CD4-positive, alpha-beta T cell treated with Interleukin-17A for 1 hour (primary cell): ENCODE results near the gene ERN2.
A peak's percentile ranks its signal among the peaks of the same experiment; 100 is the strongest.

Experiments used
- DNase-seq: peaks from one replicate; pipeline ENCODE4 v3.0.0-alpha.2; 2020

ERN2 gene

DNA sequence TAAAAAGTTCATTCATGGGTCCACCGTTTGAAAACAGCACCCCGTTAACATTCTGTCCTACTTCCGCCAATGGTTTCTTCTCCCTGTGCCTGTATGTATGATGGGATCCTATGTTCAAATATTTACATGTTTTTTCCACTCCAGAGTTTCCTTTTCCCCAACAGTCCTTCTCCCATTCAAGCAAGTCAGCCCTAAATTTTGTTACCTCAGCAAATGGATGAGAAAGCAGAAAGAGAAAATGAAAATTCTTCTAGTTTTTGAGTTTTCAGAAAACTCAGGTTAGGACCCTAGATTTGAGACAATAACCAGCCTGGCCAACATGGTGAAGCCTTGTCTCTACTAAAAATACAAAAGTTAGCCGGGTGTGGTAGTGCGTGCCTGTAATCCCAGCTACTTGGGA is 3.5 kb upstream of the ERN2 start:
- DNase-seq, result no peak

DNA sequence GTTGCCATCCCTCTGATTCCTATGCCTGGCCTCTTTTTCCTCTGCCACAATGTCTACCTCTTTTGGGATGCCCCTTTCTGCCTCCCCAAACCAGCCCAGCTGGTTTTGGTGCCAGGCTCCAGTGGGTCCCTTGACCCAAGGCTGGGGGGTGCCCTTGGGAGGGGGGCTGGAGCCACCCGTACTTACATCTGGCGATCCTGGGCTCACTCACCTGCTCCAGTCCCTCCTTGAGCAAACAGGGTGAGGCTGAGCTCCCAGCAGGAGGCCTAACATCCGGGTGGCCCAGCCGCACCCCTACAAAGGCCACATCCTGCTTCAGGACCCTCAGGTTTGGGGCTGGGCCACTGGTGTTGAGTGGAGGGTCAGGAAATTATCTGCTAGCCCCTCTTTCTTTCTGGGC is 1.2 kb downstream of the ERN2 start:
- no peak for DNase-seq

DNA sequence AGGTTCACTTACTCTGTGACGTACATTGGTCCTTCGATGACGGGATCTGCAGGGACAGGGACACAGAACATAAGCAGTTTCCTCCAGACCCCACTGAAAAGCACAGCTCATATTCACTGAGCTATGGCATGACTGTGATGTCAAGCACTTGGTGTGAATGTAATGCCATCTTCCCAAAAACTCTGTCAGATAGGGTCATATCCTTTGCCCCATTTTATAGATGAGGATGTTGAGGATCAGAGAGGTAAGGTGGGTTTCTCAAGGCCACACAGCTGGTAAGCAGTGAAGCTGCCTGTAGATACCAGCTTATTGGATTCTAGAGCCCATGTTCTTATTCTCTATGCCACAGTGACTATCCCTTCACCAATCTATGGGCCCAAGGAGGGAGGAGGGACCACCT is 2.5 kb downstream of the ERN2 start:
- no peak for DNase-seq

DNA sequence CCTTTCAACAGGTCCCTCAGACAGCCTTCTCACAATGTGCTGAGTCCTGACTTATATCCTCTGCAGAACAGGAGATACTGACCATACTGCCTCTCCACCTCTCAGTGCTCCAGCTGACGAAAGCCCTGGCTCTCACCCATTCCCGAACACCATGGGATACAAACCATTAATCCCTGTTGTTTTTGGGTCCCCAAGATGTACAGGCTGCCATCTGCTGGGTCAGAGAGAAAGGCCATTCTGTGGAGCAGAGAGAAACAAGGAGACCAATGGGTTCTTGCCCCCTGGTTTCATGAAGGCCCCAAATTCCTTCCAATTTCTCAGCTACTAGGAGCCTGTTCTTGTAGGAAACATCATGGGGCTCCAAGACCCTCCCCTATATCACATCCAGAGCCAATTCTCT is 3.0 kb downstream of the ERN2 start:
- no peak for DNase-seq

DNA sequence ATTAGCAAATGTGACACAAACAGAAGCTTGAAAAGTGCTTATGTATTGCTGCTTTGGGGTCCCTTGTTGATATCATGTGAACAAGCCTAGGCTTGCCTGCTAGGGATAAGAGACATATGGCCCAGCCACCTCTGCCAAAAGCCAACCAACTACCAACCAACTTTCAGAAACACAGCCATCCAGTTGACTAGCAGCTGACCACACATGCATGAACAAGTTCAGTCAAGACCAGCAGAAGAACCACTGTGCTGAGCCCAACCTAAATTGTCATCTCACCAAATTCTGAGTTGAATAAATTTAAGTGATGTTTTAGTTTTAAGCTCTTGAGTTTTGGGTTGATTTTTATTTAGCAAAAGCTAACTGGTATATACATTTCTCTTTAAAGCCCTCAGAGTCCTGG is 3.5 kb downstream of the ERN2 start:
- no peak for DNase-seq

DNA sequence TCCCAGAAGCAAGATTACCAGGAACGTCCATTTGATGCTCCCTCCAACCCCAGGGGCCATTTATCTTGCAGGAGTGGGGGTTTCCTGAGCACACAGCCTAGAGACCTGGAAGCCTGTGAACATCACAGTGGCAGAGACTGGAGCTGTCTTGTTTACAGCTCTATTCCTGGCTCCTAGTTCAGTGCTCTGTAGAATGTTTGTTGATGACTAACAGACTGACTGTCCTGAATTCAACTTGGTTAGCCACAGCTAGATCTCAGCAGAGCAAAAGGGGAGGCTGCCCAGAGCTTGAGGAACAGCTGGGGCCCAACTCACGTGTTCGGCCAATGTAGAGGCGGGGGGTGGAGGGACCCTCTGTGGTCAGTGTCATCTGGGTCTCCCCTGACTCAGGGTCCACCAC is 6.6 kb downstream of the ERN2 start:
- DNase-seq, result no peak

DNA sequence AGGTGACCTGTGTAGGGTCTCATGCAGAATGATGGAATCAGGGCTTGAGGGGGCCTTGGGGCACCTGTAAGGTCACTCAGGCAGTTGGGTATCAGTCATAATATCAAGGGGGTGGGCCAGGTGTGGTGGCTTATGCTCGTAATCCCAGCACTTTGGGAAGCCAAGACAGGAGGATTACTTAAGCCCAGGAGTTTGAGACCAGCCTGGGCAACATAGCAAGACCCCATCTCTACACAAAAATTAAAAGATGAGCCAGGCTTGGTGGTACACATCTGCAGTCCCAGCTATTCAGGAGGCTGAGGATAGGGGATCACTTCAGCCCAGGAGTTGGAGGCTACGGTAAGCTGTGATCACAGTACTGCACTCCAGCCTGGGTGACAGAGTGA is 7.5 kb downstream of the ERN2 start:
- DNase-seq, result no peak

DNA sequence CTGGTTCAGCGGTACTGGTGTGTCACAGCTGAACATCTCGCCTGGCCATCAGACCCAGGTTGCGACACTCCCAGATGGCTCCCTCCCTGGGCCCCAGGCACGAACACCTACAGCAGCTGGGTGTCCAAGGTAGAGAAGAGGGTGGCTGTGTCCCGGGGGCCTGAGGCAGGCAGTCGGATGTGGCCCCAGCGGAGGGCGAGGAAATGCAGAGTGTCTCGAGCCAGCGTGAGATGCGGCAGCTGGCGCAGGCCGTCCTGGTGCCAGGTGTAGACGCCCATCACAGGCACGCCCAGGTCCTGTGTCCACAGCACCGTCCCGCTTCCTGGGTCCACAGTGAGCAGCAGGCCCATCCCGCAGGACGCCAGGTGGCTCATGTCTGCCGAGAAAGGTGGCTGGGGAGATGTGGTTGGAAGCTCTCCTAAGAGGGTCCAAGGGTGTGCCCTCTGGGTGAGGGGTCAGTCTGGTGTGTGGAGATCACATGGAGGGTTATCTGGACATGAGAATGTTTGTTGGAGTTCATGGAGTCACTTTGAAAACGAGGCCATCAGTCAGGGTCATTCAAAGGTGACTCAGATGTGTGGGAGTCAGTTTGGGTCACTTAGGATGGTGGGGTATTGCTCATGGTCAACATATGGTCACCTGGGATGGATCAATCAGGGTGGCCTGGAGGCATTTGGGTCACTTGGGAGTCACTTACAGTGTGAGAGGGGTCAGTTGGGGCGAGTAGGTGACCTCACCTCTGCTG is 8.1 kb downstream of the ERN2 start:
- no peak for DNase-seq

DNA sequence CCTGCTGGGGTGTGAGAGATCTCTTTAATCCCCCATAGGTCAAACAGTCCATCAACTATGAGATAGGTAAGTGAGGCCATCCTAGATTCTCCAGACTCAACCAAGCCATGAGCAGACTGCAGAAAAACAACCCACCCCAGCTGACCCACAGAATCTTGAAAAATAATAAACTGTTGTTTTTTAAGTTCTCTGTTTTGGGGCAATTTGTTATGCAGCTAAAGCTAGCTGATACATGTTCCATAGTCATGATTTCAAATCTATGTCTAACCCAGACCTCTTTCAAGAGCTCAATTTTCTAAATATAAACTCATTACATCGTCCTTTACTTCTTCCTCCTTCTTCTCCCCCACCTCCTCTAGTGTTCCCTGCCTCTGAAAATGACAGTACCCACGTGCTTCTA is 10.1 kb downstream of the ERN2 start:
- DNase-seq, result no peak

DNA sequence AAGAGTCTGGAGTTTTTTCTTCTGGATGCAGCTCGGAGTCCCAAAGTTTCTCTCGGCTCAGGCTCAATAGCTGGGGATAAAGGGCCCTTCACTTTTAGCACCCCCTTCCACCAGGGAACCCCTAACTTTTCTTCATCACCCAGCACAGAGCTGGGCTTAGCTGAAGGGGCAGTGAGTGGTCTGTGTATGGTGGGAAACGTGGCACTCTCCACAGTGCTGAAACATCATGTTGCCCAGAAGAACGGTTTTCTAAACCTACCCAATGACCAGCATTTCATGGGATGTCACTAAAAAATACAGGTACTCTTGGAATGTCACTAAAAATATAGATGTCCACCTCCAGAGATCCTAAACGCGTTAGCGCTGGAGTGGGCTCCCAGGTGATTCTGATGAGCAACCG is 12.0 kb downstream of the ERN2 start:
- no peak for DNase-seq

DNA sequence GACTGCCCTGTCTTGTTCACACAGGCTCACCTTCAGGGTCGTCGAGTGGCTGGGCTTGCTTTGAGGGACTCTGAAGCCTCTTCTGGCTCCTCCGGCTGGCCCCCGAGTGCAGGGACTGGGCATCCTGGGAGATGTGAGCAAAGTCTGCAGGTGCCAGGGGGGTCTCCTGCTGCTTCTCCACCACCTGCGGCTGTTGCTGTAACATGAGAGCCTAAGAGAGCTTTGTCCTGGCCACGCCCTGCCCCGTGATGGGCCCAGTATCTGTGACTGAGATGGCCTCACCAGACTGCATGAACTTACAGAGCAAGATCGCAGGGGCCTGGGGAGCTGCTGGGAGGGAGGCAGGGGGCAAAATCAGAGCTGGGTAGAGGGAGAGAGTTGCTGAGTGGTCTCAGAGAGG is 12.5 kb downstream of the ERN2 start:
- DNase-seq, result no peak

DNA sequence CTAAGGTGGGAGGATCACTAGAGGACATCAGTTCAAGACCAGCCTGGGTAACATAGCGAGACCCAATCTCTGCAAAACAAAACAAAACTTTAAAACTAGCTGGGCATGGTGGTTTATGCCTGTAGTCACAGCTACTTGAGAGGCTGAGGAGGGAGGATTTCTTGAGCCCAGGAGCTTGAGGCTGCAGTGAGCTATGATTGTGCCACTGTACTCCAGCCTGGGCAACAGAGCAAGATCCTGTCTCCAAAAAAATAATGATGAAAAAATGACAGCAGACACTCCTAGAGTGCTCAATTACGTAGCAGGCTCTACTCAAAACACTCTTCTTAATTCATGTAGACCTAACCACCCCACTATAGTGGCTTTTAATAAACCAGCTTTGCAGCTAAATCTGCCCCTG is 12.9 kb downstream of the ERN2 start:
- DNase-seq, result no peak

DNA sequence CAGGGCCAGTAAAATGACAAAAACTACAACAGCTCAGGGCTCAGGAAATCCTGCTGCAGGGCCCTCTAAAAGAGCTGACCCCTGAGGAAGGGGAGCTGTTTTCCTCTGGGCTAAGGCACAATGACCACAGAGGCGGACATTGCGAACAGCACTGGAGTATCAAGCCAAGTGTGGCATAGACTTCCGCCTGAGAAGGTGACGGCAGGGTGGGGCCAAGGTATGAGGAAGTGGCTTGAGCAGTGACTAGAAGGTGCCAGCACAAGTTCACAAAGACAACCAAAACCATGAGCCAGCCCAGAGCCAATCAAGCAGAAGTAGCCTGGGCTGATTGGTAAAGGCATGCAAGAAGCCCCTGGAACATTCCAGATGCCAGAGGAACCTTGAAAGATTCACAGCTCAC is 13.9 kb downstream of the ERN2 start:
- DNase-seq, result peak; percentile 35

DNA sequence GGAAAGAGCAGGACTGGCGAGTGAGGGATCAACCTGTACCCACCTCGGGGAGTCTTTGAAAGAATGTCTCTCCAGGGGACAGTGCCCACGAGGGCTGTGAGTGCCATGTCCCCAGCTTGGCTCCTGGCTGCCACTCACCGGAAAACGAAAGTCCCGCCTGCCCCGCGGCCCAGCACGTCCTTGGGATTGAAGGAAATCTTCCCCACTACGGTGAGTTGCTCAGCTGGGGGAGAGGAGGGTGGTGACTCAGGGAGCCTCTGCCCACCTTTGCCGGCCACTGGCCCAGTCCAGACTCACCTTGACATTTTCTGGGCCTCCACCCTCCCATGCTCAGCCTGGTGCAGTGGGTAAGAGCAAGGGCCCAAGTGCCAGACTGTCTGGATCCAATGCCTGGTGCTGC is 17.3 kb downstream of the ERN2 start:
- DNase-seq, result no peak

DNA sequence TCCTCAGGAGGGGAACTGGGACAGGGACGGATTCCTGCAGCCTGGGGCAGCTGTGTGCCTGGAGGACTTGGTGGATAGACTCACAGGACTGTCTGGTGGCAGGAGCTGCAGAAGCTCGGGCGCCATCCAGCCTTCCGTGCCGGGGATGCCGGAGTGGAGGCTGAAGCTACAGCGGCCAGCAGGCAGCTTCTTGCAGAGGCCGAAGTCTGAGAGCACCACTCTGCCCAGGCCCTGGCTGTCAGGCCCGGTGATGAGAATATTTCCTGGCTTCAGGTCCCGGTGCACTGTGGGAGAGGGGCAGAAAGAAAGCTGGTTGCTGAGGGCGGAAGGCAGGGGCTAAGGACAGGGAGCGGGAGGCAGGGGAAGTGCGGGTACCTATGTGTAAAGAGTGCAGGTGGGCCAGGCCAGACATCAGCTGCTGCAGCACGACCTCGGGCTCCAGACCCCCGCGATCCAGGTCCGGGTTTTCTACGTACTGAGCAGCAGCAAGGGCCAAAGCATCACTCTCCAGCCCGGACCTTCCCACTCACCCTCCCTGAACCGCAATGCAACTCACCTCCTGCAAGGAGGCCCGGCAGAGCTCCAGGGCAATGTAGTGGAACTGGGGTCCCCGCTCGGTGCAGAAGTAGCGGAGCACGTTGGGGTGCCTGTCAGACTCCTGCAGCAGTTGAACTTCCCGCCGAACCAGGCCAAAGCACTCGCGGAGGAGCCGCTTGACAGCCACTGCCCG is 18.2 kb downstream of the ERN2 start:
- DNase-seq, result no peak

DNA sequence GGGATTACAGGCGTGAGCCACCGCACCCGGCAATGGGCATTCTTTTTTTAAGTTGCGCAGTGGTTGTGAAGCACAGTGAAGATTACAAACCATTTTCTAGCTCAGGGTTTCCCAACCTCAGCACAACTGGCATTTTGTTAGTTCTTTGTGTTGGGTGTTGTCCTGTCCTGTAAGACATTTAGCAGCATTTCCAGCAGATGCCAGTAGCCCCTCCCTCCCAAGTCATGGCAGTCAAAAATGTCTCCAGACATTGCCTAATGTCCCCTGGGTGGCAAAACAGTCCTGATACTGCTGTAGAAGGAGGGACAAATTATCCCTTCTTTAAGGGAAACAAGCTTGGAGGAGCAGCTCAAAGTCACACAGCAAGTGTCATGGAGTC is 18.8 kb downstream of the ERN2 start:
- DNase-seq, result no peak

DNA sequence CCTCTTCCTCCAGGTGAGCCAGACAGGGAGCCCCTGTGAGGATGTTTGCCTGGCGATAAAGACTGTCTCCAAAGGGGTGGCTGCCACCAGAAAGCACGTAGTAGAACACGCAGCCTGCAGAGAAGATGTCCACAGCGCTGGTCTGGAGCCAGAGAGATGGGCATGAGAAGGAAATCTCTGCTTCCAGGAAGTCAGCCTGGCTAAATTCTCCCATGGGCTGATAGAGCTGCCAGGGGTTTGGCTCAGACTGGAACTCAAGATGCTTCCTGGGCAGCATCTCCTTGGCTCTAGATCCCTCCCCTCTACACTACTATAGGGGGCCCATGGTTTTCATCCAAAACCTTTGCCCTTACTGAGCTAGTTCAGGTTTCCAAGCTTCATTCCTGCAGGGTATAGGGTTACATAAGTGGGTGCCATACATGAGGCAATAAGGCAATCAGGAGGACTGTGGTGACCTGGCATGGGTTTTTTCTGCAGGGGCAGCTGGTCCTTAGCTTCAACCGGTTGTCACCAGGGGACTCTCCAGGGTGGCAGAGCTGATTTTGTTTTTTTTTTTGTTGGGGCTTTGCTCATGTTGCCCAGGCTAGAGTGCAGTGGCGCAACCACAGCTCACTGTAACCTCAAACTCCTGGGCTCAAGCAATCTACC is 20.7 kb downstream of the ERN2 start:
- no peak for DNase-seq

DNA sequence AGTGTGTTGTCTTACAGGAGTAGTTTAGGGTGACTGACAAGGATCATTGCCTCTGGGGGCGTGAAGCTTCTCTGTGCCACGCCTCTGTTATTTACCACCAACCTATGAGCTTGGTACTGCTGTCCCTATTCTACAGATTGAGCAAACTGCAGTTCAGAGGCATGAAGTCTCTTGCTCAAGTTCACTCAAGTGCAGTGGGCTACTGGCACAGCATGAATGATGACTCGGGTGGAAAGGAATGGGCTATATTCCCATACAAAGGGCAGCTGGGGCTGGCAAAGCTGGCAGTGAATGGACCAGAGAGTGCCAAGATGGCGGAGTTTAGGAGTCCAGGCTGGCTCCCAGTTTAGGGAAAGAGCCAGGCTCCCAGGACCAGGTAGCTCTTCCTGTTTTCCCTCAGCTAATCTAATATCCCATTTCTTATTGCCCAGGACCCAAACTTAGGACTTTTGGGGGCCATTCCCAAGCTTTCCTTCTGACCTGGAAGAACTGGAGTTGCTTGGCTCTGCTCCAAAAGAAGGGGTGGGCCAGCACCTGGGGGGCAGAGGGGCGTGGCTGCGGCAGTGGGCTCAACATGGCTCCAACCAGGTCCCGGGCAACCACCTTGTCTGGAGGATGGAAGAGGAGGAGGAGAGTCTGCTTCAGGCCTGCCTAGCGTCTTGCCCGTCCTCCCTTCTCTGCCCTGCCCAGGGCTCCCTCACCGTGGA is 21.4 kb downstream of the ERN2 start:
- no peak for DNase-seq

DNA sequence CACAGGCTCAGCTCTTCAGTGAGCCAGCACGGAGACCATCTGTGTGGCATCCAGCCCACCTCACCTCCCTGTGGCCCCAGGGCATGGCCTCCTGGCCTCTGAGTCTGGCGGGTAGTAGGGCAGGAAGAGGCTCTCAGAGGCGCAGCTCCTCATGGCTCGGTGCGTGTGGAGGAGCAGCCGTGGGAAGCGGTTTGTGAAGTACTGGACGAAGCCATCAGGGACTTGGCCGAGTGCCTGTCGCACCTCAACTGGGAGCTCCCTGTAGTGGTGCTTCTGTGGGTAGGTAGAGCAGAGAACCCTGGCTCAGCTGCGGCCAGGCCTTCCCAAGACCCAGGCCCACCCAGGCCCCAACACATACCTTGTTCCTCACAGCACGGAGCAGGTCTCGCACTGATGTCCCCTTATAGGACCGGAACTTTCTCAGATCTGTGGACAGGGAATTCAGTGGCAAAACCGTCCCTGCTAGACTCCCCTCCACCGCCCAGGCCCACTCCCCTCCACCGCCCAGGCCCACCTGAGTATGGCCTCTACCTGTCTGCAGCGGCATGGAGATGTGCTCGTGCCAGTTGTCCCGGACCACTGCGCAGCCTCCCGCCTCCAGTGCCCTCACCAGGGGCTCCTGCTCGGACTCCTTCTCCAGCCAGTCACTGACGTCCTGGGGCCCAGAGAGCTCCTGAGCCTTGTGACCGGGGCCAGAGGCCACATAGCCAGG is 22.1 kb downstream of the ERN2 start:
- DNase-seq, result no peak

DNA sequence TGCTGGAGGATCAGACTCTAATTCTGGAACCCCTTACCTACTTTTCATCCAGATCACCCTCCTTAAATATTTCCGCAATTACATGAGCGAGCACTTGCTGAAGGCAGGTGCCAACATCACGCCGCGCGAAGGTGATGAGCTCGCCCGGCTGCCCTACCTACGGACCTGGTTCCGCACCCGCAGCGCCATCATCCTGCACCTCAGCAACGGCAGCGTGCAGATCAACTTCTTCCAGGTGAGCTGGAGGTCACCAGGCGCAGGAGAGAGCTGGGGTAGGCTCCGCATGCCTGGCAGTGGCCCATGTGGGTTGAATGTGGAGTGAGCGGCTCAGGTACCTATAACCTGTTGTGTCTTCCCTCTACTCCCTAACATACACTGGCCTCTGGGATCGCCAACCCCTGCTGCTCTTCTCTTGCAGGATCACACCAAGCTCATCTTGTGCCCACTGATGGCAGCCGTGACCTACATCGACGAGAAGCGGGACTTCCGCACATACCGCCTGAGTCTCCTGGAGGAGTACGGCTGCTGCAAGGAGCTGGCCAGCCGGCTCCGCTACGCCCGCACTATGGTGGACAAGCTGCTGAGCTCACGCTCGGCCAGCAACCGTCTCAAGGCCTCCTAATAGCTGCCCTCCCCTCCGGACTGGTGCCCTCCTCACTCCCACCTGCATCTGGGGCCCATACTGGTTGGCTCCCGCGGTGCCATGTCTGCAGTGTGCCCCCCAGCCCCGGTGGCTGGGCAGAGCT is 23.4 kb downstream of the ERN2 start:
- DNase-seq, result no peak

DNA sequence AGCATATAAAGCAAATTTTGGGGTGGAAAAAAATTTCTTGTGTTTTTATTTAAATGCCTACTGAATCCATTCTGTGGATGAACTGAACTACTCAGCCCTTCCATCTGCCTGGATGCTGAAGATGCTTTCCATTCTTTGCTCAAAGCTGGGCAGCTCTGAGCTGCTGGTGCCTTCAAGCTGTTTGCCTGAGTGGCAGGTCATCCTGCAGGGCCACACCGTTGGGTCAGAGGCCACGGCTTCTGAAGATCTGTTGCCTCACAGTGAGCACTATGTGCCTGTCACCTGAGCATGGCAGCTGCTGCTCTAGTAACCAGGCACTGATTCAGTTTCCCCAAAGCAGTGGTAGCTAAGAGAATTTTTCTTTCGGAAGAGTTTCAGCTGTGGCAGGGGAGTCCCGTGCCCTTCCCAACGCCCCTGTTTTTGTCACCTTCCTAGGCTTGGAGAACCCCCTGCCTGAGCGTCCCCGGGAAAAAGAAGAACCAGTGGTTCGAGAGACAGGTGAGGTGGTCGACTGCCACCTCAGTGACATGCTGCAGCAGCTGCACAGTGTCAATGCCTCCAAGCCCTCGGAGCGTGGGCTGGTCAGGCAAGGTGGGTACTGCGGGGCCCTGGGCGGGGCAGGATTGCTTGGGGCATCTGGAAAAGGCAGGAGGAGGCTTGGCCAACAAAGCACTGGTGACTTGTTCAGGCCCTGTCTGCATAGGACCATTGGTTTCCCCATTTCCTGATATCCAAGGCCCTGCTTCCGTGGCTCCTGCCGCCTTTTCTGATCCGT is 25.8 kb downstream of the ERN2 start:
- no peak for DNase-seq

DNA sequence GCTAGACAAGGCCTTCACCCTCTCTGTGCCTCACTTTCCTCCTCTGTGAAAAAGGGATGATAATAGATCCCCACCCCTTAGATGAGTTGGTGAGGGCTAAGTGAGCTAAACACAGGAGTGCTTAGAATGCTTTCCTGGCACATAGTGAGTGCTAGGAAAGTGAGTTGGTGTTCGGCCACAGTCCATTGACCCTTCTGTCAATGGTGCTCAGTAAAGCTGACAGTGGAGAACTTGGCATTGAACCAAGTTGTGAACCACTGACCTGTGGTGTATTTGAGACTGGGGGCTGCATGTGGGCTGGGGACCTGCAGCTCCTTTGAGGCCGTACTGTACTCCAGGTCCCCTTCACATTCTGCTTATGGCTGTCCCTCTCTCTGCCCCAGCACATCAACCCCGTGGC is 29.5 kb downstream of the ERN2 start:
- no peak for DNase-seq
